GM15510 (cell line): ENCODE data around the gene PICK1.

Experiments
- POLR2A ChIP-seq: IDR thresholded peaks from 3 replicates; pipeline ENCODE4 v1.6.1; 2011; ENCODE audit warnings: borderline replicate concordance; ENCODE audit not compliant: insufficient read length; ENCODE audit errors: extremely low read depth

Gene PICK1

GRCh38 chr22:38026130-38027111, 30.8 kb upstream of the PICK1 start:
- TF ChIP-seq POLR2A: no peak

GRCh38 chr22:38027487-38027886, 29.7 kb upstream of the PICK1 start:
- TF ChIP-seq POLR2A: no peak

- no peak for TF ChIP-seq POLR2A
These were observed 28.7 kb upstream of the PICK1 start for GRCh38 chr22:38028344-38029130.

GRCh38 chr22:38029370-38029769, 27.8 kb upstream of the PICK1 start:
- TF ChIP-seq POLR2A: no peak

GRCh38 chr22:38029901-38030300, 27.3 kb upstream of the PICK1 start:
- TF ChIP-seq POLR2A: no peak

- TF ChIP-seq POLR2A: no peak
These were observed 26.7 kb upstream of the PICK1 start for GRCh38 chr22:38030311-38031133.

GRCh38 chr22:38031491-38031890, 25.7 kb upstream of the PICK1 start:
- TF ChIP-seq POLR2A: no peak

- no peak for TF ChIP-seq POLR2A
These were observed 24.3 kb upstream of the PICK1 start for GRCh38 chr22:38032681-38033521.

- no peak for TF ChIP-seq POLR2A
These were observed 23.5 kb upstream of the PICK1 start for GRCh38 chr22:38033522-38034277.

- TF ChIP-seq POLR2A: no peak
These were observed 22.8 kb upstream of the PICK1 start for GRCh38 chr22:38034278-38034882.

GRCh38 chr22:38034884-38035529, 22.2 kb upstream of the PICK1 start:
- no peak for TF ChIP-seq POLR2A

GRCh38 chr22:38035530-38035885, 21.7 kb upstream of the PICK1 start:
- TF ChIP-seq POLR2A: no peak
